PC-9 (cell line): ENCODE data around the gene TANGO6. TPM values are rescaled to one million over a fixed set of nuclear protein-coding genes. Genes with fewer than 3 reads are reported as not detected.

Experiments
- BruUV-seq: library from RNA; stranded (reverse); fragments of 400-500 nt; replicated peaks from 2 replicates; lab custom pipeline; 2021; lab: Mats Ljungman, UMichigan
- CTCF ChIA-PET: fragments of 300-600 bp; sonication (Branson Sonifier 250); formaldehyde crosslinking; loops from one replicate; lab custom pipeline; 2022; ENCODE audit warnings: antibody characterized with exemption; lab: Charles Lee
- POLR2A ChIA-PET: fragments of 300-600 bp; sonication (Branson Sonifier 250); formaldehyde crosslinking; loops from one replicate; lab custom pipeline; 2022; ENCODE audit warnings: antibody characterized with exemption; ENCODE audit not compliant: unreplicated experiment; lab: Charles Lee
- DNase-seq, 2 experiments: peaks; one replicate each; pipeline versions ENCODE4 v3.0.0 to v3.0.0-alpha.2; 2015 to 2022; ENCODE audit warnings: mixed read lengths in 1 of 2
- H2AFZ ChIP-seq: fragments of 200-600 bp; sonication (generic); 2 replicates; pipeline ENCODE4 v1.8.1; 2017; ENCODE audit warnings: antibody characterized with exemption
- H3F3A ChIP-seq: fragments of 200-600 bp; sonication (generic); 2 replicates; pipeline ENCODE4 v1.8.1; 2017; ENCODE audit warnings: antibody characterized with exemption, mild to moderate bottlenecking, low read depth; ENCODE audit not compliant: insufficient read depth
- H3K27ac ChIP-seq: fragments of 200-600 bp; sonication (generic); 2 replicates; pipeline ENCODE4 v1.6.1; 2016; ENCODE audit warnings: mixed run types
- H3K27me3 ChIP-seq: fragments of 200-600 bp; sonication (generic); 2 replicates; pipeline ENCODE4 v1.6.1; 2016; ENCODE audit warnings: low read depth, mixed run types; ENCODE audit not compliant: insufficient read depth
- H3K36me3 ChIP-seq: fragments of 200-600 bp; sonication (generic); 2 replicates; pipeline ENCODE4 v1.6.1; 2016; ENCODE audit warnings: low read depth, mixed run types
- H3K4me1 ChIP-seq: fragments of 200-600 bp; sonication (generic); replicated peaks from 2 replicates; pipeline ENCODE4 v1.6.1; 2016; ENCODE audit warnings: mixed run types; ENCODE audit not compliant: insufficient read depth
- H3K4me2 ChIP-seq: fragments of 200-600 bp; sonication (generic); 2 replicates; pipeline ENCODE4 v1.6.1; 2017; ENCODE audit warnings: mixed run types
- H3K4me3 ChIP-seq: fragments of 200-600 bp; sonication (generic); 2 replicates; pipeline ENCODE4 v1.6.1; 2016; ENCODE audit warnings: mixed run types
- H3K79me2 ChIP-seq: fragments of 200-600 bp; sonication (generic); 2 replicates; pipeline ENCODE4 v1.6.1; 2017; ENCODE audit warnings: low read depth, mixed run types
- H3K9me2 ChIP-seq: fragments of 200-600 bp; sonication (generic); 2 replicates; pipeline ENCODE4 v1.8.1; 2017; ENCODE audit warnings: mild to moderate bottlenecking; ENCODE audit not compliant: insufficient read depth
- H3K9me3 ChIP-seq: fragments of 200-600 bp; sonication (generic); 2 replicates; pipeline ENCODE4 v1.8.1; 2016; ENCODE audit warnings: low read depth; ENCODE audit not compliant: insufficient read depth
- H4K20me1 ChIP-seq: fragments of 200-600 bp; sonication (generic); 2 replicates; pipeline ENCODE4 v1.8.1; 2017; ENCODE audit not compliant: insufficient read depth
- EZH2 ChIP-seq: fragments of 200-600 bp; sonication (generic); IDR thresholded peaks from 2 replicates; pipeline ENCODE4 v1.8.0; 2017; ENCODE audit warnings: antibody characterized with exemption, low read depth
- intact Hi-C: fragments of 100-400 bp; cut with micrococcal nuclease; formaldehyde crosslinking; loops from one replicate; pipeline ENCODE4 v1.10.0; 2022; ENCODE audit not compliant: unreplicated experiment
- total RNA-seq: library from RNA; stranded (reverse); gene quantifications from 2 replicates; pipeline ENCODE4 v1.2.3, GENCODE V29; 2021
- TF ChIP-seq, protein P1 (sequence below): fragments of 200-600 bp; sonication (generic); conservative IDR thresholded peaks from 2 replicates; pipeline ENCODE4 v1.6.1; 2017; ENCODE audit warnings: mixed run types, antibody characterized with exemption, mild to moderate bottlenecking, moderate library complexity

TANGO6 gene
- total RNA-seq, 1 experiment from 2014 or later = 5.8 TPM

DNA sequence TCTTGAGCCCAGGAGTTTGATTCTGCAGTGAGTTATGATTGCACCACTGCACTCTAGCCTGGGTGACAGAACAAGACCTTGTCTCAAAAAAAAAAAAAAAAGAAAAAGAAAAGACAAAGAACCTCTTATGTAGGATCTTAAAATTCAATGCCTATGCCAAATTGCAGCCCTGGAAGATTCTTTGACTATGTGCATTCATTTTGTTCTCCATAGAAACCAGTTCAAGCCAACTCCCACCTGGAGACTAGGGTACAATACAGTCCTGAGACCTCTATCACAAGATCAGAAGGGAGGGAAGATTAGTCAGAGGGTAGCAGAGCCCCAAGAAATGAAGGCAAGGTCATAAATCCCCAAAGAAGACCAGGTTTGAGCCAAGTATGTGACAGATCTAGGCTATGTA lies 171.5 kb downstream of the TANGO6 start:
- no TSS peak for BruUV-seq
- TF ChIP-seq, protein P1, sequence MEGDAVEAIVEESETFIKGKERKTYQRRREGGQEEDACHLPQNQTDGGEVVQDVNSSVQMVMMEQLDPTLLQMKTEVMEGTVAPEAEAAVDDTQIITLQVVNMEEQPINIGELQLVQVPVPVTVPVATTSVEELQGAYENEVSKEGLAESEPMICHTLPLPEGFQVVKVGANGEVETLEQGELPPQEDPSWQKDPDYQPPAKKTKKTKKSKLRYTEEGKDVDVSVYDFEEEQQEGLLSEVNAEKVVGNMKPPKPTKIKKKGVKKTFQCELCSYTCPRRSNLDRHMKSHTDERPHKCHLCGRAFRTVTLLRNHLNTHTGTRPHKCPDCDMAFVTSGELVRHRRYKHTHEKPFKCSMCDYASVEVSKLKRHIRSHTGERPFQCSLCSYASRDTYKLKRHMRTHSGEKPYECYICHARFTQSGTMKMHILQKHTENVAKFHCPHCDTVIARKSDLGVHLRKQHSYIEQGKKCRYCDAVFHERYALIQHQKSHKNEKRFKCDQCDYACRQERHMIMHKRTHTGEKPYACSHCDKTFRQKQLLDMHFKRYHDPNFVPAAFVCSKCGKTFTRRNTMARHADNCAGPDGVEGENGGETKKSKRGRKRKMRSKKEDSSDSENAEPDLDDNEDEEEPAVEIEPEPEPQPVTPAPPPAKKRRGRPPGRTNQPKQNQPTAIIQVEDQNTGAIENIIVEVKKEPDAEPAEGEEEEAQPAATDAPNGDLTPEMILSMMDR = no peak
- TF ChIP-seq EZH2 = no peak
- POLR2A ChIA-PET = no interaction called here
- Histone ChIP-seq H3K9me3 (no peaks in the 10 kb centered on the region), H3K4me1 (peaks cover 17% of the 10 kb centered on the region), H3K4me2 (no peak overlapping the region), H3K36me3 (no peaks in the 10 kb centered on the region), H3F3A (peaks cover 12% of the 10 kb centered on the region; the same call in 1 of the 2 replicates), H3K4me3 (no peak overlapping the region), H3K79me2 (no peaks in the 10 kb centered on the region), H4K20me1 (no peaks in the 10 kb centered on the region), H3K9me2 (no peaks in the 10 kb centered on the region), H2AFZ (no peak overlapping the region), H3K27me3 (no peaks in the 10 kb centered on the region), H3K27ac (no peak overlapping the region)
- intact Hi-C loops = no loop called here
- CTCF ChIA-PET = no interaction called here
- DNase-seq = no peak

DNA sequence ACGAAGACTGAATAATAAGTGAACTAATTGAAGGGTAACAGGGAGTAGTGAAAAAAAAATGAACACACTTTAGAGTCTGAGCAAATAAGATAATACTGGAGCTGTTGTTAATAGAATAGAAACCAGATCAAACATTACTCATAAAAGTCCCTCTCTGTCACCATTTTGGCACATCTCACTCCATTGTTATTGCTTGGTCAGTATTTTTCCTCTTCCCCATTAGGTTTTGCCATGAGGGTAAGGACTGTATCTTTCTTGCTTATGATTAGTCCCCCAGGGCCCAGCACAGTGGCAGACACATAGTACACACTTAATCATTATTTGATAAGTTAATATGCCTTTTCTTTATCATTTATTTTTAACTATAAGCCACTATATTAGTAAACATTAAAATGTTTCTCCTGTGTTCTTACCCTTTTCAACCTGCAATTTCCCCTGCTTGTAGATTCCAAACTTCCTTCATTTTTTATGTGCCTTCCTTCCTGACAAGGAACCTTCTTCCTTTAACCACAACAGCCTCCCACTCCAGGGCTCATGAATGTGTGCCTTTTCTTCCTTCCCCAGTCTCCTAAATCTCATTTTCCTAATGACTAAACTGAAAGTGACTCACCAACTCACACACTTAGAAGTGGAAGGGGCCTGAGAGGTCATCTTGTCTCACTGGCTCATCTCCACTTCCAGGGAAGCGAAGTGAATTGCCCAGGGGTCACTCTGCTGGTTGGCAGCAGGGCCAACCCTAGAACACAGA lies 173.9 kb downstream of the TANGO6 start:
- BruUV-seq = no TSS peak
- Histone ChIP-seq H4K20me1 (no peaks in the 10 kb centered on the region), H3K9me3 (no peaks in the 10 kb centered on the region), H3K4me2 (peak overlapping the region; percentile 40), H3K27me3 (no peaks in the 10 kb centered on the region), H3K4me3 (no peak overlapping the region), H3K9me2 (no peaks in the 10 kb centered on the region), H2AFZ (no peak overlapping the region), H3K36me3 (no peaks in the 10 kb centered on the region), H3K27ac (peak overlapping the region; percentile 72), H3F3A (peaks cover 12% of the 10 kb centered on the region; the same call in 1 of the 2 replicates), H3K79me2 (no peaks in the 10 kb centered on the region), H3K4me1 (peaks cover 17% of the 10 kb centered on the region)
- DNase-seq = peak in 1 of 2 experiments; percentile 68
- TF ChIP-seq, protein P1 = no peak
- TF ChIP-seq EZH2 = no peak
- CTCF ChIA-PET = no interaction called here
- intact Hi-C loops = no loop called here
- POLR2A ChIA-PET = no interaction called here

DNA sequence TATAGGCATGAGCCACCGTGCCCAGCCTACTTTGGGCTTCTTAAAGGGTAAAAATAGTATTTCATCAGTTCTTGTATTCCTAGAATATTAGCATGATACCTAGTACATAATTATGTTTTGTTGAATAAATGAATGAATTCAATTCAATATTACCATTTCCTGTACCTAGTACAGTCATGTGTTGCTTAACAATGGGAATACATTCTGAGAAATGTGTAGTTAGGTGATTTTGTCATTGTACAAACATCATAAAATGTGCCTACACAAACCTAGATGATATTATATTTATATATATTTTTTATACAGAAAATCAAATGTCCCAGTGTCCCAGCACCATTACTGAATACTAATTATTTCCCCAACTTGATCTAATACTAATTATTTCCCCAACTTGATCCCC lies 176.5 kb downstream of the TANGO6 start:
- H3K27me3 ChIP-seq = no peaks in the 10 kb centered on the region
- intact Hi-C loops = no loop called here
- H3K4me1 ChIP-seq = peaks cover 17% of the 10 kb centered on the region
- no peak for DNase-seq
- no peak overlapping the region for H3K4me3 ChIP-seq
- no peak overlapping the region for H2AFZ ChIP-seq
- H3K9me3 ChIP-seq = no peaks in the 10 kb centered on the region
- H3K4me2 ChIP-seq = no peak overlapping the region
- TF ChIP-seq, protein P1 = no peak
- ChIA-PET POLR2A (no interaction called here), CTCF (no interaction called here)
- no peaks in the 10 kb centered on the region for H4K20me1 ChIP-seq
- H3K79me2 ChIP-seq = no peaks in the 10 kb centered on the region
- H3K9me2 ChIP-seq = no peaks in the 10 kb centered on the region
- H3K36me3 ChIP-seq = no peaks in the 10 kb centered on the region
- BruUV-seq = no TSS peak
- no peak overlapping the region for H3K27ac ChIP-seq
- peaks cover 12% of the 10 kb centered on the region; the same call in 1 of the 2 replicates for H3F3A ChIP-seq
